ENCODE data around the gene GLRA3. TPM values are rescaled to one million over a fixed set of nuclear protein-coding genes. Genes with fewer than 3 reads are reported as not detected.
"Not testable (repeated sequence)": the region's sequence is repeated elsewhere in the genome, so short reads cannot be mapped to it uniquely, and the experiment has no call there.

Gene GLRA3
- total RNA-seq, 3 donors from 2014 or later, result 0.09 TPM; not detected in 2

DNA sequence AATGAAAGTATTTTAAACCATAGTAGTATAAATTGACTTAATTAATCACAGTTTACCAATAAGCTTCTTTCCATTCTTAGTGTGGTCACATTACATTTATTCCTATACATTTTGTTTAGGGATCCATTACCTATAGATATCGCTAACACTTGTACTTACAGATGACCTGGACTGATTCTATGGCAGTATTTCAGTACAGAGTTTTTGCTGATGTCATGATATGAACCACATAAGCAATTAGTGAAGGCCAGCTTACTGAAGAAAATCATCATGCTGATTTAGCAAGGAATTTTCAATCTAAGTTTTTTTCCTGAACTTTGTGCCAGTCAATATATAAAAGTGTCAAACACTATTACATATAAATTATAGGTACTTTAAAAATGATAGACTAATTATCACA, 193.3 kb downstream of the GLRA3 start:
- Histone ChIP-seq H3K9me3 (no peaks in the 10 kb centered on the region), H3K36me3 (ENCODE audit: low read depth) (no peaks in the 10 kb centered on the region), H3K4me3 (no peak overlapping the region), H3K4me1 (ENCODE audit: low read depth) (no peaks in the 10 kb centered on the region)
- DNase-seq (no peak), ATAC-seq (no peak)
- intact Hi-C loops (cut with DNase I, micrococcal nuclease), result no loop called here
- TF ChIP-seq, protein P1, sequence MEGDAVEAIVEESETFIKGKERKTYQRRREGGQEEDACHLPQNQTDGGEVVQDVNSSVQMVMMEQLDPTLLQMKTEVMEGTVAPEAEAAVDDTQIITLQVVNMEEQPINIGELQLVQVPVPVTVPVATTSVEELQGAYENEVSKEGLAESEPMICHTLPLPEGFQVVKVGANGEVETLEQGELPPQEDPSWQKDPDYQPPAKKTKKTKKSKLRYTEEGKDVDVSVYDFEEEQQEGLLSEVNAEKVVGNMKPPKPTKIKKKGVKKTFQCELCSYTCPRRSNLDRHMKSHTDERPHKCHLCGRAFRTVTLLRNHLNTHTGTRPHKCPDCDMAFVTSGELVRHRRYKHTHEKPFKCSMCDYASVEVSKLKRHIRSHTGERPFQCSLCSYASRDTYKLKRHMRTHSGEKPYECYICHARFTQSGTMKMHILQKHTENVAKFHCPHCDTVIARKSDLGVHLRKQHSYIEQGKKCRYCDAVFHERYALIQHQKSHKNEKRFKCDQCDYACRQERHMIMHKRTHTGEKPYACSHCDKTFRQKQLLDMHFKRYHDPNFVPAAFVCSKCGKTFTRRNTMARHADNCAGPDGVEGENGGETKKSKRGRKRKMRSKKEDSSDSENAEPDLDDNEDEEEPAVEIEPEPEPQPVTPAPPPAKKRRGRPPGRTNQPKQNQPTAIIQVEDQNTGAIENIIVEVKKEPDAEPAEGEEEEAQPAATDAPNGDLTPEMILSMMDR (IDR thresholded peaks at IDR 0.05), result no peak

DNA sequence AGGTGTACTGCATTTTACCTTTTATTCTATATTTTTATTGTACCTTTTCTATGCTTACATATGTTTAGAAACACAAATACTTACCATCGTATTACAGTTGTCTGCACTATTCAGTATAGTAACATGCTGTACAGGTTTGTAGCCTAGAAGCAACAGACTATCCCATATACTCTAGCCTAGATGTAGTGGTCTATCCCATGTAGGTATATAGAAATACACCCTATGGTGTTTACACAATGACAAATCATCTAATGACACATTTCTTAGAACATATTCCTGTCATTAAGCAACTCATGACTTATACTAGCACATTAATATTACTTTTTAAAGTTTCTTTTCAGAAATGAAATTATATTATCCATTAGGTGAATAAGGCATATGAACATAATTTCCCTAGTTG, 195.6 kb downstream of the GLRA3 start:
- Histone ChIP-seq H3K9me3 (no peaks in the 10 kb centered on the region), H3K4me3 (no peak overlapping the region), H3K36me3 (ENCODE audit: low read depth) (no peaks in the 10 kb centered on the region), H3K4me1 (ENCODE audit: low read depth) (no peaks in the 10 kb centered on the region)
- ATAC-seq, result no peak
- intact Hi-C loops (cut with DNase I, micrococcal nuclease), result loop anchor here (2.0 to 5.0 kb wide), 2 partner anchors 266 to 269 kb away; no protein-coding TSS in a partner anchor
- no peak for DNase-seq
- TF ChIP-seq, protein P1 (IDR thresholded peaks at IDR 0.05), result no peak

DNA sequence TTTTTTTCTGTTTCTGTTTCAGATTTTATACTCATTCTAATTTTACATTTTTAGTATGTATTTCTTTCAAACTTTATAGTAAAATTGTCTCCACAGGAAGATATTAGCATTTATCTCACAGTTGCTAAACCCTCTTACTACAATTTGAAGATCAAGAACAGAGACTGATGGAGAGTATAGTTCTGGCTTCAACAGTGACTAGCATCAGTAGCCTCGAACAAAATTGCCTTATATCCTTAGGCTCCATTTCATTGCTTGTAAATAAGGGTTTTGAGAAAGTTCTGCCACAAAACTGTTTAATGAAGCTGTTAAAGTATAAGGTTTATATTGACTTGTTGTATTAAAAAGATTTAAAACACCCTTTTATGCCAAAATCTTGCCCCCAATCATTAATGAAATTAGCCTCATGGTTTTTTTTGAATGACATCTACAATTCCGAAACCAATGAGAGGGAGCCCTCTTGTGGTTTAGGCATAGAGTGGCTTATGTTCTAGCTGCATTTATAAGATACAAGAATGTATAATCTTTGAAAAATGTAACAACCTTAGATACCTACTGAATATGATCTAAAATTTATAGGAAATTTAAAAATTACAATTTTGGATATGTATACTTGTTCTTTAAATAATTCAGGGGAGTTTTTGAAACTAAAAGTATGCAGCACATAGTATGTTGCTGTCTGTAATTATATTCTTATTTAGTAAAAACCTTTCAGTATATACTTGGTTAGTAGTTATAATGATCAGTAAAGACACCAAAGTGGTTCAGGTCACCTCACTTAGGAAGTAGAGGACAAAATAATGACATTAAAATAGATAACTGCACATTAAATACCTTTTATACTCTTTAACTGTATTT, 196.9 kb downstream of the GLRA3 start:
- Histone ChIP-seq H3K4me1 (ENCODE audit: low read depth) (no peaks in the 10 kb centered on the region), H3K9me3 (no peaks in the 10 kb centered on the region), H3K4me3 (no peak overlapping the region), H3K36me3 (ENCODE audit: low read depth) (no peaks in the 10 kb centered on the region)
- intact Hi-C loops (cut with DNase I, micrococcal nuclease), result loop anchor here (2.0 to 5.0 kb wide), 2 partner anchors 265 to 267 kb away; no protein-coding TSS in a partner anchor
- TF ChIP-seq, protein P1 (IDR thresholded peaks at IDR 0.05), result peak; percentile 44
- DNase-seq (peak in 1 of 3 donors; percentile 20), ATAC-seq (peak; percentile 62)

DNA sequence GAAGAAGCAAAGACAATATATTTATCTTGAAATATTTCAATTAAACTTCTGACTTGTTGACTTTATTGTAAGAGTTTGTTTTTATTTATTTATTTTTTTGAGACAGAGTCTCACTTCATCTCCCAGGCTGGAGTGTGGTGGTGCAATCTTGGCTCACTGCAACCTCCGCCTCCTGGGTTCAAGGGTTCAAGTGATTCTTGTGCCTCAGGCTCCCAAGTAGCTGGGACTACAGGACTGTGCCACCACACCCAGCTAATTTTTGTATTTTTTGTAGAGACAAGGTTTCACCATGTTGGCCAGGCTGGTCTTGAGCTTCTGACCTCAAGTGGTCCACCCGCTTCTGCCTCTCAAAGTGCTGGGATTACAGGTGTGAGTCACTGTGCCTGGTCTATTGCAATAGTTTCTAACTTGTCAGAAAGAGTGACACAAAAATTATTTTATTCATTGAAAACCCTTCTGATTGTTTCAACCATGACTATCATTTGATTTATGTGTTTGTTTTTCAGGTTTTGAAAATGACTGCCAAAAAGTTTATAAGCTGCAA, 199.1 kb downstream of the GLRA3 start:
- intact Hi-C loops (cut with DNase I, micrococcal nuclease), result loop anchor here in 1 of 2 donors (5.0 kb wide), 1 partner anchor 263 kb away; no protein-coding TSS in a partner anchor
- ATAC-seq; H3K4me1 ChIP-seq (ENCODE audit: low read depth); H3K9me3 ChIP-seq; DNase-seq; H3K36me3 ChIP-seq (ENCODE audit: low read depth); H3K4me3 ChIP-seq: not testable (repeated sequence)

DNA sequence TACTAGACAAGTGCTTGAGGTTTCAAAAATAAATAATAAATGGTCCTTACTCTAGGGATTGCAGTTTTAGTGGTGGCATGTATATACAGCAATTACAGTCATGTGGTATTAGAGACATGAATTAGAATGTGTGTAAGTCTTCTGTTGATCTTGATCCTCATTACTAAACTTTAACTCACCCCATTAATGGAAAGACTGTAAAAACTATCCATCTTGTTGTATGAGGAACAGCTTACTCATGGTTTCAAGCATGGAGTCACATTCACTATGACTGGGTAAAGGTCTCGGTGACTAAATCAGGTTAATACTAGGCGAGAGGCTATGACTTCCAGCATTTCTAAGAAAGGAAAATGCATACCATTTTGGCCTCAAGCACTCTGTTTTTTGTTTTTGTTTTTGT, 199.8 kb downstream of the GLRA3 start:
- H3K4me3 ChIP-seq, result no peak overlapping the region
- intact Hi-C loops (cut with DNase I, micrococcal nuclease), result no loop called here
- DNase-seq, result no peak
- H3K9me3 ChIP-seq, result no peaks in the 10 kb centered on the region
- H3K4me1 ChIP-seq (ENCODE audit: low read depth), result no peaks in the 10 kb centered on the region
- no peak for ATAC-seq
- H3K36me3 ChIP-seq (ENCODE audit: low read depth), result no peaks in the 10 kb centered on the region
- TF ChIP-seq, protein P1 (IDR thresholded peaks at IDR 0.05), result no peak

DNA sequence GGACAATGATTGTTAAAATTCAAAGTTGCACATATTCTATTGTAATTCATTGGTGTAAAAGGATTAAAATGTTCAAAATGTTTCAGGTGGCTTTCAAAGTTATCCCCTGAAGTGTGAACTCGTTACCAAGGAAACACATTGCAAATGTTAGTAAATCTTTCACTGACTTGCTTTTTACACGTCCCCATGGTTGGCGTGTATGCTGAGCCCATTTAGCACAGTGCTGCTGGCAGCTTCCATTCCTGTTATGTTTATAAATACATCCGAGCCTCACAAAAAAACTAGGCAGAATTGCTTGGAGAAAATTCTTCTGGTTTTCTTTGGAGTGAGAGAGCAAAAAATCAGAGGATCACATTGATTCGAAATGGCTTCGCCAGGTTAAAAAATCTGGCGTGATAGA, 200.9 kb downstream of the GLRA3 start:
- intact Hi-C loops (cut with DNase I, micrococcal nuclease), result no loop called here
- ATAC-seq, result no peak
- TF ChIP-seq, protein P1 (IDR thresholded peaks at IDR 0.05), result no peak
- Histone ChIP-seq H3K4me1 (ENCODE audit: low read depth) (no peaks in the 10 kb centered on the region), H3K4me3 (no peak overlapping the region), H3K9me3 (no peaks in the 10 kb centered on the region), H3K36me3 (ENCODE audit: low read depth) (no peaks in the 10 kb centered on the region)
- no peak for DNase-seq

Measured in mucosa of descending colon (tissue), 3 donors.